Activated naive CD4-positive, alpha-beta T cell treated with anti-CD3 and anti-CD28 coated beads, Interleukin-2, amount 50 U/mL, for 16 hours (primary cell): ENCODE data around the gene PRSS2.

ENCODE experiments used
- DNase-seq: peaks from one replicate; pipeline ENCODE4 v3.0.0-alpha.2; 2020

PRSS2 gene

GRCh38 chr7:142788303-142789289 lies 17.8 kb downstream of the PRSS2 start:
- no peak for DNase-seq

DNA sequence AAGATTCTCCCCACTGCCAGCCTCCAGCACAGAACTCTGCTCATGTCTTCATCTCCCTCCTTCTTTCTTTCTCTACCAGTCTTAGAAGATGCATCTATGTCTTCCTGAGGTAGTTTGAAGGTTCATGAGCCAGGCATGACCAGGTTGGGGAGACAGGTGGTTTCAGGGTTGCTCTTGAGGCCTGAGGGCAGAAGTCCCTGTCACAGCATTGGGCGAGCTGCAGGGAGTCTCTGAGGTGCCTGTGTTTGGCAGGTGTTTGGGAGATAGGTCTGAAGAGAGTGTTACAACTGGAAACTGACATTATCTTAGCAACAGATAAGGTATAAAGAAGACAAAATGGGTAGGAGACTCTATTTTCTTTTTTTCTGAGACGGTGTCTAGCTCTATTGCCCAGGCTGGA lies 18.7 kb downstream of the PRSS2 start:
- DNase-seq: no peak

GRCh38 chr7:142790056-142790455 lies 19.3 kb downstream of the PRSS2 start:
- DNase-seq: peak; percentile 37

DNA sequence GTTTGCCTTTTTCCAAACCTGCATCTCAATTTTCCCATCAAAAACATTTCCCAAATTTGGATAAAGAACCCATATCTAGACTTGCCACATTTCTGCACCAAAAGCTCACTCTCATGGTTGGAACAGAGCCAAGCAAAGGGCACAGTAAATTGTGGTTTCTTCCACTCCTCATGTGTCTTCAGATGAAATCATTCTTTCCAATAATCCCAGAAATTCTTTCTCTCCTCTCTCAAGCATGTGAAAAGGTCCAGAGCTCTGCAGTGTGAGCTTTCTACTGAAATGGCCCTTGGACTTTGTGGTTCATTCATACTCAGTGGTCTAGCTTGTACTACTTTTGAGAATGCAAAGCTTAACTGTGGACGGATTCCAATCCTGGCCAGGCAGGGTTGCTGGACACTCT lies 19.8 kb downstream of the PRSS2 start:
- DNase-seq: no peak

DNA sequence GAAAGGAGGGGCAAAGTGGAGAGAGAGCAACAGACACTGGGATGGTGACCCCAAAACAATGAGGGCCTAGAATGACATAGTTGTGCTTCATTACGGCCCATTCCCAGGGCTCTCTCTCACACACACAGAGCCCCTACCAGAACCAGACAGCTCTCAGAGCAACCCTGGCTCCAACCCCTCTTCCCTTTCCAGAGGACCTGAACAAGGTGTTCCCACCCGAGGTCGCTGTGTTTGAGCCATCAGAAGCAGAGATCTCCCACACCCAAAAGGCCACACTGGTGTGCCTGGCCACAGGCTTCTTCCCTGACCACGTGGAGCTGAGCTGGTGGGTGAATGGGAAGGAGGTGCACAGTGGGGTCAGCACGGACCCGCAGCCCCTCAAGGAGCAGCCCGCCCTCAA lies 20.7 kb downstream of the PRSS2 start:
- no peak for DNase-seq

GRCh38 chr7:142792129-142792528 lies 21.4 kb downstream of the PRSS2 start:
- DNase-seq: no peak

DNA sequence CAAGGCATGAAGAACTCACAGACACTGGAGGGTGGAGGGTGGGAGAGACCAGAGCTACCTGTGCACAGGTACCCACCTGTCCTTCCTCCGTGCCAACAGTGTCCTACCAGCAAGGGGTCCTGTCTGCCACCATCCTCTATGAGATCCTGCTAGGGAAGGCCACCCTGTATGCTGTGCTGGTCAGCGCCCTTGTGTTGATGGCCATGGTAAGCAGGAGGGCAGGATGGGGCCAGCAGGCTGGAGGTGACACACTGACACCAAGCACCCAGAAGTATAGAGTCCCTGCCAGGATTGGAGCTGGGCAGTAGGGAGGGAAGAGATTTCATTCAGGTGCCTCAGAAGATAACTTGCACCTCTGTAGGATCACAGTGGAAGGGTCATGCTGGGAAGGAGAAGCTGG lies 21.8 kb downstream of the PRSS2 start:
- DNase-seq: no peak

DNA sequence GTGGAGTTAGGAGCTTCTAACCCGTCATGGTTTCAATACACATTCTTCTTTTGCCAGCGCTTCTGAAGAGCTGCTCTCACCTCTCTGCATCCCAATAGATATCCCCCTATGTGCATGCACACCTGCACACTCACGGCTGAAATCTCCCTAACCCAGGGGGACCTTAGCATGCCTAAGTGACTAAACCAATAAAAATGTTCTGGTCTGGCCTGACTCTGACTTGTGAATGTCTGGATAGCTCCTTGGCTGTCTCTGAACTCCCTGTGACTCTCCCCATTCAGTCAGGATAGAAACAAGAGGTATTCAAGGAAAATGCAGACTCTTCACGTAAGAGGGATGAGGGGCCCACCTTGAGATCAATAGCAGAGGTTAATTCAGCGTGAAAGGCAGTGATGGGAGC lies 22.4 kb downstream of the PRSS2 start:
- no peak for DNase-seq

DNA sequence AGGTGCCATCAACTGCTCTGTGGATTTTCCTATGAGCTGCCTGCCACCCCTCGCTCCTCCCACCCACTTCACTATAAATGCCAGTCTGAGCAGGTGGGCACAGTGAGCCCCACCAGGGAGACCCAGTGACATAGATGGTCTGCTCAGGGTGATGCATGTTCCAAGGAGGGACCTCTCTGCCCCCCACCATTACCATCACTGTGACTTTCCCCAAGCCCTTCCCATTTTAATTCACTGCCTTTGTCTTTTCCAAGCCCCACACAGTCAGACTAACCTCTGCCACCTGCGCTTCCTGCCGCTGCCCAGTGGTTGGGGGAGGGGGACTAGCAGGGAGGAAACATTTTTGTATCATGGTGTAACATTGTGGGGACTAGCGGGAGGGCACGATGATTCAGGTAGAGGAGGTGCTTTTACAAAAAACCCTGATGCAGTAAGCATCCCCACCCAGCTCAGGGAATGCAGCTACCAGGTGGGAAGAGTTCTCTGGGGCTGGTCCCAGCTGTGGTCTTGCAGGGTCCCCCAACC lies 24.6 kb downstream of the PRSS2 start:
- peak; percentile 67 for DNase-seq

- DNase-seq: no peak
Observed at GRCh38 chr7:142796001-142796500, 25.3 kb downstream of the PRSS2 start.

- peak; percentile 36 for DNase-seq
Observed at GRCh38 chr7:142796501-142797390, 26.0 kb downstream of the PRSS2 start.

- DNase-seq: peak; percentile 51
Observed at GRCh38 chr7:142797391-142798377, 26.9 kb downstream of the PRSS2 start.

DNA sequence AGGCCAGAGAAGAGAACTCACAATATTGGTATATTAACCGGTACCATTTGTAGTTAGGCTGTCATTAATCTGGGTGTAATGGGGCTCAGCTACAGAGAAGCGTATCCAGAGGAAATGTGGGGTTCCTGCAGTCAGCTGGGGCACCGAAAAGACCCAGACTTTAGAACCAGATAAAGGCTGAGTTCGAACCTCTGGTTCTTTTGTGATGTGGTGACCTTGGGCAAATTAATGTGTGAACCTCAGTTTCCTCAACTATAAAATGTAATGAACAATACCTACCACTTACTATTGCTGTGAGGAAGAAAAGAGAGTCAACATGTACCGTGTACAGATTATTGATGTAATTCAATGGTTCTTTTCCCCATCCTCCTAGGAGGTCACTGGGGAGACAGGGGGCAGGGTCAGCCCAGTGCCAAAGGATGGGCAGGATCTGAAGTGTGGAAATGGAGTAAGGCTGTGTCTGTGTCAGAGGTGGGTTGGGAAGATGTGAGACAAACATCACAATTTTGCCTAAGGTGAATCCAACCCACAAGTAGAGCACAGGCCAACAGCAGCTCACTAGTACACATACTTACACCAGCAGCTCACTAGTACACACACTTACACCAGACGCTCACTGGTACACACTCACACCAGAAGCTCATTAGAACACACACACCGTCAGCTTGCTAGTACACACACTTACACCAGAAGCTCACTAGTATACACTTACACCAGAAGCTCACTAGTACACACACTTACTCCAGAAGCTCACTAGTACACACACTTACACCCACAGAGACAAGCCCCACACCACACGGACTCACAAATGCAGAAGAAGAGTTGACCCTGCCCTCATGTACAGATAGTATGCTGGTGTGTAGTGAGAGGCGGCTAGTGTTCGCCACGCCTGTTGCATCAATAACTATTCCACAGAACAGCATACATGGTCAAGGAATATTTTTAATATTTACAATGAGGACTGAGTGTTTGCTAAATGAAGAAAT lies 28.0 kb downstream of the PRSS2 start:
- no peak for DNase-seq

GRCh38 chr7:142799437-142799835 lies 28.7 kb downstream of the PRSS2 start:
- DNase-seq: no peak

- no peak for DNase-seq
Observed at GRCh38 chr7:142800088-142800487, 29.3 kb downstream of the PRSS2 start.

DNA sequence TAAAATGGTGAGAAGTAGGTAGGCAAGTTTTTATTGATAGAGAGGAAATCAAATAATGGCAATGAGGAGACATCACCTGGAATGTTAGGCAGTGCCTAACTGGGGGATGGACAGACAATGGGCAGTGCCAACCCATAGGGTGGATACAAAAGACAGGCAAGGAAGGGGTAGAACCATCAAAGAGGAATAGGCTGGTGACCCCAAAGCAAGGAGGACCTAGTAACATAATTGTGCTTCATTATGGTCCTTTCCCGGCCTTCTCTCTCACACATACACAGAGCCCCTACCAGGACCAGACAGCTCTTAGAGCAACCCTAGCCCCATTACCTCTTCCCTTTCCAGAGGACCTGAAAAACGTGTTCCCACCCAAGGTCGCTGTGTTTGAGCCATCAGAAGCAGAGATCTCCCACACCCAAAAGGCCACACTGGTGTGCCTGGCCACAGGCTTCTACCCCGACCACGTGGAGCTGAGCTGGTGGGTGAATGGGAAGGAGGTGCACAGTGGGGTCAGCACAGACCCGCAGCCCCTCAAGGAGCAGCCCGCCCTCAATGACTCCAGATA lies 30.0 kb downstream of the PRSS2 start:
- DNase-seq: no peak

GRCh38 chr7:142801601-142802295 lies 31.0 kb downstream of the PRSS2 start:
- DNase-seq: no peak

DNA sequence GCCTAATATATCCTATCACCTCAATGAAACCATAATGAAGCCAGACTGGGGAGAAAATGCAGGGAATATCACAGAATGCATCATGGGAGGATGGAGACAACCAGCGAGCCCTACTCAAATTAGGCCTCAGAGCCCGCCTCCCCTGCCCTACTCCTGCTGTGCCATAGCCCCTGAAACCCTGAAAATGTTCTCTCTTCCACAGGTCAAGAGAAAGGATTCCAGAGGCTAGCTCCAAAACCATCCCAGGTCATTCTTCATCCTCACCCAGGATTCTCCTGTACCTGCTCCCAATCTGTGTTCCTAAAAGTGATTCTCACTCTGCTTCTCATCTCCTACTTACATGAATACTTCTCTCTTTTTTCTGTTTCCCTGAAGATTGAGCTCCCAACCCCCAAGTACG lies 31.5 kb downstream of the PRSS2 start:
- no peak for DNase-seq

- DNase-seq: no peak
Observed at GRCh38 chr7:142803901-142804300, 33.1 kb downstream of the PRSS2 start.
